Suprapubic skin (tissue), 4 donors: ENCODE measurements around the gene SKI.

ENCODE experiments used
- POLR2A ChIP-seq, 2 donors: fragments of 450-650 bp; IDR thresholded peaks; one replicate each; pipeline ENCODE4 v1.6.1; 2017; ENCODE audit warnings: antibody characterized with exemption in 2 of 2, mild to moderate bottlenecking in 2 of 2, moderate library complexity in 2 of 2
- POLR2AphosphoS5 ChIP-seq, 3 donors: sonication (generic); formaldehyde crosslinking; IDR thresholded peaks; one replicate each; pipeline ENCODE4 v1.6.1; 2017; ENCODE audit warnings: antibody characterized with exemption in 3 of 3
- TF ChIP-seq, protein P1 (sequence below), 2 donors: fragments of 200-600 bp in 1 of 2; fragments of 450-650 bp in 1 of 2; sonication (generic) in 1 of 2; IDR thresholded peaks; one replicate each; pipeline ENCODE4 v1.5.1; 2016 to 2019; ENCODE audit warnings: antibody characterized with exemption in 2 of 2, mild to moderate bottlenecking in 1 of 2, moderate library complexity in 1 of 2

DNA sequence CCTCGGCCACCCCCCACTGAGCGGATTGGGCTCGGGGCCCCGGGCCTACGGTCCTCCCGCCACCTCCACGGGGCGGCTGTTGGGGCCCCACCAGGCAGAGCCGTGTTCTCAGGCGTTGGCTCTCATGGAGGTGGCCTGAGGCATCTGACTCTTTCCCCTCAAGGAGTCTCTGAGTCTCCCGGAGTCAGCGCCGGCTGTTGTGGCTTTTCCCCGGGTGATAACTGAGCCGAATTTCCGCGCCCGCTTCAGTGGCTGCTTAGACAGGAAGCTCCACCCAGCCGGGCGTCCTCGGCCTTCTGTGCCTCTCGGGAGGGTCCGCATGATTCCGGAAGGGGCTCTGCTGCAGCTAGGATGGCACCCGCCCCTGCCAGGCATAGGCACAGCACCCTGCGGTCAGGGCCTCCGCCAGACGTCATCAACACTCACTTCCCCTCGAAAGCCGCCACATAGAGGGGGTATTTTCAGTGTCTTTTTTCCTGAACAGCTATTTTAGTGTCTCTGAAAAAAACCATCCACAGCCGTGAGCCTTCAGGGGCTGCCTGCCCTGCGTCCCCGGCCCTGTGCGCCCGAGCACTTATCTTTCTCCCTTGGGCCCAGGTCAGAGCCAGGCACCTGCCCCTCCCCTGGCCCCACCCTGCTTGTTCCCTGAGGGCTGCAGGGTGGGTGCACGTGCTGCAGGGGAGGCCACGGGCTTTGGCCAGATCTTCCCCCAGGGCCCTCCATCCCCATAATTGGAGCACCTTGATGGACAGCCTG is 72.9 kb downstream of the SKI start:
- TF ChIP-seq POLR2AphosphoS5 (IDR thresholded peaks at IDR 0.05) (no peak), POLR2A (IDR thresholded peaks at IDR 0.05) (no peak)
- TF ChIP-seq, protein P1, sequence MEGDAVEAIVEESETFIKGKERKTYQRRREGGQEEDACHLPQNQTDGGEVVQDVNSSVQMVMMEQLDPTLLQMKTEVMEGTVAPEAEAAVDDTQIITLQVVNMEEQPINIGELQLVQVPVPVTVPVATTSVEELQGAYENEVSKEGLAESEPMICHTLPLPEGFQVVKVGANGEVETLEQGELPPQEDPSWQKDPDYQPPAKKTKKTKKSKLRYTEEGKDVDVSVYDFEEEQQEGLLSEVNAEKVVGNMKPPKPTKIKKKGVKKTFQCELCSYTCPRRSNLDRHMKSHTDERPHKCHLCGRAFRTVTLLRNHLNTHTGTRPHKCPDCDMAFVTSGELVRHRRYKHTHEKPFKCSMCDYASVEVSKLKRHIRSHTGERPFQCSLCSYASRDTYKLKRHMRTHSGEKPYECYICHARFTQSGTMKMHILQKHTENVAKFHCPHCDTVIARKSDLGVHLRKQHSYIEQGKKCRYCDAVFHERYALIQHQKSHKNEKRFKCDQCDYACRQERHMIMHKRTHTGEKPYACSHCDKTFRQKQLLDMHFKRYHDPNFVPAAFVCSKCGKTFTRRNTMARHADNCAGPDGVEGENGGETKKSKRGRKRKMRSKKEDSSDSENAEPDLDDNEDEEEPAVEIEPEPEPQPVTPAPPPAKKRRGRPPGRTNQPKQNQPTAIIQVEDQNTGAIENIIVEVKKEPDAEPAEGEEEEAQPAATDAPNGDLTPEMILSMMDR (IDR thresholded peaks at IDR 0.05) = no peak
